SK-N-SH treated with all-trans-retinoic acid at 6 μM for 48 hours (cell line): Measurements from ENCODE around the gene GPRC6A.

ENCODE experiments used
- ATAC-seq: fragments of 200-7000 bp; cut with Tn5 transposase; 3 replicates; pipeline ENCODE4 v1.9.1; 2020; ENCODE audit warnings: mild to moderate bottlenecking, moderate library complexity
- ARNTL ChIP-seq: fragments of 450-650 bp; formaldehyde crosslinking; IDR thresholded peaks from 2 replicates; pipeline ENCODE4 v1.5.0; 2020; ENCODE audit warnings: low read depth, mild to moderate bottlenecking, moderate library complexity, borderline replicate concordance
- BACH2 ChIP-seq: fragments of 250-450 bp; sonication (Bioruptor Pico); IDR thresholded peaks from 2 replicates; pipeline ENCODE4 v1.9.0; 2021; ENCODE audit warnings: mild to moderate bottlenecking, borderline replicate concordance
- CREB5 ChIP-seq: fragments of 250-450 bp; sonication (Bioruptor Pico); IDR thresholded peaks from 2 replicates; pipeline ENCODE4 v1.5.1; 2020; ENCODE audit warnings: low read depth, mild to moderate bottlenecking, moderate library complexity
- CSDC2 ChIP-seq: fragments of 250-450 bp; sonication (Bioruptor Pico); IDR thresholded peaks from 2 replicates; pipeline ENCODE4 v1.5.0; 2020; ENCODE audit warnings: mild to moderate bottlenecking, moderate library complexity
- CSRNP3 ChIP-seq: fragments of 250-450 bp; sonication (Bioruptor Pico); IDR thresholded peaks from 2 replicates; pipeline ENCODE4 v1.5.1; 2021; ENCODE audit warnings: mild to moderate bottlenecking, moderate library complexity
- ESRRG ChIP-seq: fragments of 250-450 bp; sonication (Bioruptor Pico); IDR thresholded peaks from 2 replicates; pipeline ENCODE4 v1.6.1; 2021; ENCODE audit warnings: mild to moderate bottlenecking
- GLIS3 ChIP-seq: fragments of 250-450 bp; sonication (Bioruptor Pico); IDR thresholded peaks from 2 replicates; pipeline ENCODE4 v1.5.0; 2020; ENCODE audit warnings: mild to moderate bottlenecking, moderate library complexity
- ISL1 ChIP-seq: fragments of 250-450 bp; sonication (Bioruptor Pico); IDR thresholded peaks from 2 replicates; pipeline ENCODE4 v2.1.2; 2022; ENCODE audit warnings: mild to moderate bottlenecking, moderate library complexity
- OSR1 ChIP-seq: fragments of 250-450 bp; sonication (Bioruptor Pico); IDR thresholded peaks from 2 replicates; pipeline ENCODE4 v1.8.0; 2022; ENCODE audit warnings: moderate library complexity, mild to moderate bottlenecking, inconsistent platforms
- POU6F1 ChIP-seq: fragments of 250-450 bp; sonication (Bioruptor Pico); IDR thresholded peaks from 2 replicates; pipeline ENCODE4 v1.8.0; 2021; ENCODE audit warnings: low read depth, mild to moderate bottlenecking, moderate library complexity, borderline replicate concordance
- PPARA ChIP-seq: fragments of 250-450 bp; sonication (Bioruptor Pico); IDR thresholded peaks from 2 replicates; pipeline ENCODE4 v1.5.0; 2020; ENCODE audit warnings: mild to moderate bottlenecking, borderline replicate concordance
- RARB ChIP-seq: fragments of 250-450 bp; sonication (Bioruptor Pico); IDR thresholded peaks from 2 replicates; pipeline ENCODE4 v1.8.0; 2021; ENCODE audit warnings: mild to moderate bottlenecking, moderate library complexity
- TCF4 ChIP-seq: fragments of 250-450 bp; sonication (Bioruptor Pico); IDR thresholded peaks from 2 replicates; pipeline ENCODE4 v1.8.0; 2021; ENCODE audit warnings: mild to moderate bottlenecking, moderate library complexity, borderline replicate concordance
- TOX ChIP-seq: fragments of 250-450 bp; sonication (Bioruptor Pico); IDR thresholded peaks from 2 replicates; pipeline ENCODE4 v1.8.0; 2021; ENCODE audit warnings: mild to moderate bottlenecking, moderate library complexity, borderline replicate concordance
- TSHZ2 ChIP-seq: fragments of 250-450 bp; sonication (Bioruptor Pico); IDR thresholded peaks from 2 replicates; pipeline ENCODE4 v1.5.0; 2020; ENCODE audit warnings: mild to moderate bottlenecking, moderate library complexity
- ZC3H10 ChIP-seq: fragments of 250-450 bp; sonication (Bioruptor Pico); IDR thresholded peaks from 2 replicates; pipeline ENCODE4 v1.5.1; 2021; ENCODE audit warnings: mild to moderate bottlenecking, moderate library complexity
- ZFP3 ChIP-seq: fragments of 250-450 bp; sonication (Bioruptor Pico); IDR thresholded peaks from 2 replicates; pipeline ENCODE4 v1.5.0; 2020; ENCODE audit warnings: mild to moderate bottlenecking, moderate library complexity
- ZFP30 ChIP-seq: fragments of 450-650 bp; formaldehyde crosslinking; IDR thresholded peaks from 2 replicates; pipeline ENCODE4 v1.5.0; 2022; ENCODE audit warnings: mild to moderate bottlenecking, moderate library complexity
- ZNF565 ChIP-seq: fragments of 450-650 bp; formaldehyde crosslinking; conservative IDR thresholded peaks from 2 replicates; pipeline ENCODE4 v1.5.0; 2020; ENCODE audit warnings: low read depth, mild to moderate bottlenecking, moderate library complexity
- ZNF70 ChIP-seq: fragments of 450-650 bp; formaldehyde crosslinking; IDR thresholded peaks from 2 replicates; pipeline ENCODE4 v1.5.0; 2020; ENCODE audit warnings: mild to moderate bottlenecking, moderate library complexity
- ZNF8 ChIP-seq: fragments of 450-650 bp; formaldehyde crosslinking; IDR thresholded peaks from 2 replicates; pipeline ENCODE4 v1.5.0; 2020; ENCODE audit warnings: mild to moderate bottlenecking, moderate library complexity
- TF ChIP-seq, protein P1 (sequence below): fragments of 250-450 bp; sonication (Bioruptor Pico); IDR thresholded peaks from 2 replicates; pipeline ENCODE4 v1.8.0; 2020; ENCODE audit warnings: mild to moderate bottlenecking, moderate library complexity, borderline replicate concordance

GPRC6A gene

GRCh38 chr6:116783852-116784251 is 45.0 kb downstream of the GPRC6A start:
- TF ChIP-seq CREB5 (CRISPR knock-in tag) (no peak), ARNTL (CRISPR knock-in tag) (no peak), ZC3H10 (CRISPR knock-in tag) (no peak), PPARA (CRISPR knock-in tag) (no peak), ZFP30 (CRISPR knock-in tag) (no peak), OSR1 (no peak), TCF4 (CRISPR knock-in tag) (no peak), TSHZ2 (CRISPR knock-in tag) (no peak), POU6F1 (CRISPR knock-in tag) (no peak), BACH2 (CRISPR knock-in tag) (no peak), ESRRG (CRISPR knock-in tag) (no peak), TOX (CRISPR knock-in tag) (no peak), ZNF8 (CRISPR knock-in tag) (no peak), ISL1 (CRISPR knock-in tag) (no peak), CSRNP3 (CRISPR knock-in tag) (no peak), CSDC2 (CRISPR knock-in tag) (no peak), RARB (CRISPR knock-in tag) (no peak), GLIS3 (no peak), ZNF70 (CRISPR knock-in tag) (no peak)
- TF ChIP-seq, protein P1, sequence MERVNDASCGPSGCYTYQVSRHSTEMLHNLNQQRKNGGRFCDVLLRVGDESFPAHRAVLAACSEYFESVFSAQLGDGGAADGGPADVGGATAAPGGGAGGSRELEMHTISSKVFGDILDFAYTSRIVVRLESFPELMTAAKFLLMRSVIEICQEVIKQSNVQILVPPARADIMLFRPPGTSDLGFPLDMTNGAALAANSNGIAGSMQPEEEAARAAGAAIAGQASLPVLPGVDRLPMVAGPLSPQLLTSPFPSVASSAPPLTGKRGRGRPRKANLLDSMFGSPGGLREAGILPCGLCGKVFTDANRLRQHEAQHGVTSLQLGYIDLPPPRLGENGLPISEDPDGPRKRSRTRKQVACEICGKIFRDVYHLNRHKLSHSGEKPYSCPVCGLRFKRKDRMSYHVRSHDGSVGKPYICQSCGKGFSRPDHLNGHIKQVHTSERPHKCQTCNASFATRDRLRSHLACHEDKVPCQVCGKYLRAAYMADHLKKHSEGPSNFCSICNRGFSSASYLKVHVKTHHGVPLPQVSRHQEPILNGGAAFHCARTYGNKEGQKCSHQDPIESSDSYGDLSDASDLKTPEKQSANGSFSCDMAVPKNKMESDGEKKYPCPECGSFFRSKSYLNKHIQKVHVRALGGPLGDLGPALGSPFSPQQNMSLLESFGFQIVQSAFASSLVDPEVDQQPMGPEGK, result no peak
- TF ChIP-seq, all 23 proteins: peak for 0
- ATAC-seq, result no peak

DNA sequence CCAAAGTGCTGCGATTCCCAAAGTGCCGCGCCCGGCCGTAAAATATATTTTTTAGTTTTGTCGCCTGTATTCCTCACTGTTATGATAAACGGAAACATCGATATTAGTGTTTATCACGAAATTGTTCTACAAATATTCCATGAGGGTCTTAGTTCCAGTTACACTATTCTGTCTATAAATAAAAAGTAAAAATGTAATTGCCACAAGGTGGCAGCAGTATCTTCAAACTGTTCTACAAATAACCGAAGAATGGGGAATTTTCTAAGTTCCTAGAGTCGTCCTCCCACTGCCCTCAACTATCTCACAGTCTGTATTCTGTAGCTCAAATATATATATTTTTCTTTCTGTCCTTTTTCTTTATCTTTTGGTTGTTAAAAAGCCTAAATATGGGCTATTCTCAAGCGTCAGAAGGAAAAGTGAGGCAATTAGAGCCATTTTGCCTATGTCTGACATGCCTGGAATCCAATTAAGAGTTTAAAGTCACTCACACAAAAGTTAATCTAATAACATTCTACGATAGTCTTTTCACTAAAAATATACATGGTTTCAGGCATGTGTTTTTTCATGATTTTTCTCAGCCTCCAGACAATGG is 49.2 kb downstream of the GPRC6A start:
- TF ChIP-seq ZNF565 (CRISPR knock-in tag) (no peak), PPARA (CRISPR knock-in tag) (no peak), RARB (CRISPR knock-in tag) (no peak), CSDC2 (CRISPR knock-in tag) (no peak), CSRNP3 (CRISPR knock-in tag) (no peak), TOX (CRISPR knock-in tag) (no peak), ARNTL (CRISPR knock-in tag) (no peak), ZNF8 (CRISPR knock-in tag) (no peak), OSR1 (no peak), ZFP3 (CRISPR knock-in tag) (no peak)
- peak; percentile 89 for ATAC-seq
